Activated CD8-positive, alpha-beta T cell treated with anti-CD3 and anti-CD28 coated beads for 36 hours (primary cell): ENCODE data around the gene ARID3B. TPM values are rescaled to one million over a fixed set of nuclear protein-coding genes. Genes with fewer than 3 reads are reported as not detected.

Source experiments
- ATAC-seq: fragments of 200-7000 bp; cut with Tn5 transposase; one replicate; pipeline ENCODE4 v1.10.0; 2021; ENCODE audit warnings: mild to moderate bottlenecking, moderate library complexity
- CTCF ChIA-PET: fragments of 350-600 bp; sonication (Branson Sonifier 250); formaldehyde crosslinking; loops from one replicate; lab custom pipeline; 2021; ENCODE audit warnings: antibody characterized with exemption; lab: Charles Lee
- POLR2A ChIA-PET: fragments of 350-600 bp; sonication (Branson Sonifier 250); formaldehyde crosslinking; loops from one replicate; lab custom pipeline; 2021; ENCODE audit warnings: antibody characterized with exemption; lab: Charles Lee
- DNase-seq: peaks from one replicate; pipeline ENCODE4 v3.0.0-alpha.2; 2020
- H3K27ac Mint-ChIP-seq: one replicate; pipeline ENCODE4 v1.8.0; 2021; ENCODE audit warnings: mild to moderate bottlenecking, mixed read lengths
- H3K27me3 Mint-ChIP-seq: one replicate; pipeline ENCODE4 v1.8.0; 2021; ENCODE audit warnings: mixed read lengths
- H3K36me3 Mint-ChIP-seq: one replicate; pipeline ENCODE4 v1.8.0; 2021; ENCODE audit warnings: low read depth, mixed read lengths
- H3K4me1 Mint-ChIP-seq: one replicate; pipeline ENCODE4 v1.8.0; 2021; ENCODE audit warnings: low read depth, mixed read lengths
- H3K4me3 Mint-ChIP-seq: one replicate; pipeline ENCODE4 v1.8.0; 2021; ENCODE audit warnings: mild to moderate bottlenecking, moderate library complexity, mixed read lengths
- H3K9me3 Mint-ChIP-seq: one replicate; pipeline ENCODE4 v1.8.0; 2021; ENCODE audit warnings: mixed read lengths
- intact Hi-C: fragments of 100-400 bp; cut with micrococcal nuclease; formaldehyde crosslinking; loops from one replicate; pipeline ENCODE4 v1.10.0; 2022
- total RNA-seq, 2 experiments: library from RNA; stranded (reverse); gene quantifications; one replicate each; pipeline ENCODE4 v1.2.3, GENCODE V29; 2021
- TF ChIP-seq, protein P1 (sequence below): fragments of 200-600 bp; IDR thresholded peaks from one replicate; pipeline ENCODE4 v1.8.0; 2022; ENCODE audit warnings: antibody characterized with exemption, mild to moderate bottlenecking

Gene ARID3B
- total RNA-seq, 2 experiments from 2014 or later: 35.2 to 36.2 TPM

DNA sequence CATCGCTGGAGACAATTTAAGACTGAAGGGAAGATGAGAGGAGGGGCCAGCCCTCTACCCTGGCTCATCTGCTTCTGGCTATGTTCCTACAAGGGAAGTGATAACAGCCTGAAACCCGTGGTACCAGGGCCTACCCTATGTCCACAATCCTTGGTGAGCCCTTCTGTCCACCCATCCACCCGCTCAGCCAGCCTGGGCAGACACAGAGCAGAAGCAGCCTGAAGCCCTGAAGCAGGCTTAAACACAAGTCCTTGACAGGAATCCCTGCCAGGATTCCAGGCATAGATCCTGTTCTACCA, 90.0 kb downstream of the ARID3B start:
- H3K36me3 Mint-ChIP-seq: peaks cover 42% of the 10 kb centered on the region
- no peak overlapping the region for H3K4me3 Mint-ChIP-seq
- ChIA-PET CTCF (interaction anchor here (0.8 to 14.7 kb wide), 30 partner anchors 10 to 270 kb away, joined by 3 to 576 read pairs (median 4); partner anchors contain the start of genes ARID3B, CLK3, CYP1A1 and EDC3), POLR2A (interaction anchor here (0.7 to 2.0 kb wide), 7 partner anchors 8 to 255 kb away, joined by 3 to 5 read pairs (median 3); partner anchors contain the start of gene CLK3)
- DNase-seq: no peak
- no peaks in the 10 kb centered on the region for H3K9me3 Mint-ChIP-seq
- H3K27me3 Mint-ChIP-seq: no peaks in the 10 kb centered on the region
- intact Hi-C loops: loop anchor here (5.0 kb wide), 1 partner anchor 259 kb away; no protein-coding TSS in a partner anchor
- ATAC-seq: no peak
- H3K27ac Mint-ChIP-seq: peak overlapping the region; percentile 60
- peaks cover 19% of the 10 kb centered on the region for H3K4me1 Mint-ChIP-seq
- TF ChIP-seq, protein P1, sequence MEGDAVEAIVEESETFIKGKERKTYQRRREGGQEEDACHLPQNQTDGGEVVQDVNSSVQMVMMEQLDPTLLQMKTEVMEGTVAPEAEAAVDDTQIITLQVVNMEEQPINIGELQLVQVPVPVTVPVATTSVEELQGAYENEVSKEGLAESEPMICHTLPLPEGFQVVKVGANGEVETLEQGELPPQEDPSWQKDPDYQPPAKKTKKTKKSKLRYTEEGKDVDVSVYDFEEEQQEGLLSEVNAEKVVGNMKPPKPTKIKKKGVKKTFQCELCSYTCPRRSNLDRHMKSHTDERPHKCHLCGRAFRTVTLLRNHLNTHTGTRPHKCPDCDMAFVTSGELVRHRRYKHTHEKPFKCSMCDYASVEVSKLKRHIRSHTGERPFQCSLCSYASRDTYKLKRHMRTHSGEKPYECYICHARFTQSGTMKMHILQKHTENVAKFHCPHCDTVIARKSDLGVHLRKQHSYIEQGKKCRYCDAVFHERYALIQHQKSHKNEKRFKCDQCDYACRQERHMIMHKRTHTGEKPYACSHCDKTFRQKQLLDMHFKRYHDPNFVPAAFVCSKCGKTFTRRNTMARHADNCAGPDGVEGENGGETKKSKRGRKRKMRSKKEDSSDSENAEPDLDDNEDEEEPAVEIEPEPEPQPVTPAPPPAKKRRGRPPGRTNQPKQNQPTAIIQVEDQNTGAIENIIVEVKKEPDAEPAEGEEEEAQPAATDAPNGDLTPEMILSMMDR: no peak

DNA sequence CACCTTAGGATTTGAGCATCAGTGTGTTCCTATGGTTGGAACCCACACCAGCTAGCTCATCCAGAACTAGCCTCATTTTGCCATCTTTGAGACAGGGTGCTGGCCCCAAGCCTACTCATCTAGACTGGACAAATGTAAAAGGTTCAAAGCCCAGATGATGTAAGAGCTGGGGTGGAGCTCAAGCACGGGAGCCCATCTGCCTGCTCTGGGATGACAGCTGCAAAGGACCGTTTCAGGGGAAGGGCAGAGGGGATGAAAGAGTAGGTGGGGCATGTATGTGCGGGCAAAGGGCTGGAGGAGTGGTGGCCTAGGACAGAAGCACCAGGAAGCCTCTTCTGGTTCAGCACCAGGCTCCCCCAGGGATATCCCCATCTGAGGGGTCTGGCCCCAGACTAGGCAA, 90.4 kb downstream of the ARID3B start:
- DNase-seq (no peak), ATAC-seq (no peak)
- Mint-ChIP-seq H3K36me3 (peaks cover 38% of the 10 kb centered on the region), H3K27me3 (no peaks in the 10 kb centered on the region), H3K9me3 (no peaks in the 10 kb centered on the region), H3K4me3 (no peak overlapping the region), H3K27ac (peak overlapping the region; percentile 10), H3K4me1 (peaks cover 16% of the 10 kb centered on the region)
- intact Hi-C loops: loop anchor here (5.0 kb wide), 1 partner anchor 259 kb away; no protein-coding TSS in a partner anchor
- TF ChIP-seq, protein P1: no peak
- CTCF ChIA-PET: interaction anchor here (0.8 to 14.7 kb wide), 43 partner anchors 10 to 325 kb away, joined by 3 to 576 read pairs (median 4); partner anchors contain the start of genes ARID3B, CLK3, CYP1A1 and EDC3
- POLR2A ChIA-PET: interaction anchor here (0.7 to 2.2 kb wide), 12 partner anchors 9 to 255 kb away, joined by 3 to 7 read pairs (median 3); partner anchors contain the start of gene CLK3

DNA sequence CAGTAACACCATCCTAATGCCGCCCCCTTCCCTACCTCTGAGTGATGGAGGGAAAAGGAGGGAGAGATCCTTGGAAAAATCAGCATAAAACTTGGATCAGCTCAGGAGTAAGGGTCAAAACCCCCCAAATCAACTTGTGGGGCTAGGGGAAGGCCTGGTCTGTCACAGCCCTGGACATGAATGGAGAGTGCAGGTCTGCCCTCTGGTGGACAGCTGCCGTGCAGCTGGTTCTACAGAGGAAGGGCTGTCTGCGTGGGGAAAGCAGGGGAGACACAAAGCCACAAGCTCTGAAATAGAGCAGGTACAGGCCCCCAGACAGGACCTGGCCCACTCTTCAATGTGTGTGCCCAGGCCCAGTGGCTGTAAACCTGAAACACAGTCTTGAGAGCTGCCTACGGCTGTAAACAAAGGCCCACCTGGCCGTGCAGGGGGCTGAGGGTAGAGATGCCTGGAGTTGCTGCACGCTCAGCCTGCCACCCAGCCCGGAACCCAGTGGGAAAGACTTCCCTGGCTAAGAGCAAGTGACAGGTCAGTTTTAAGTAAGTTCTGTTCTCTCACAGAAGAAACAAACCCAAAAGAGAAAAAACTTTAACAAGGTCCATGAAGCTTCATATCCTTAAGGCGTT, 91.0 kb downstream of the ARID3B start:
- ChIA-PET POLR2A (interaction anchor here (0.7 to 2.2 kb wide), 14 partner anchors 9 to 198 kb away, joined by 3 to 7 read pairs (median 3); partner anchors contain the start of gene CLK3), CTCF (interaction anchor here (0.6 to 14.7 kb wide), 51 partner anchors 9 to 324 kb away, joined by 3 to 576 read pairs (median 4); partner anchors contain the start of genes ARID3B, CLK3, CYP1A1 and EDC3)
- H3K27me3 Mint-ChIP-seq: no peaks in the 10 kb centered on the region
- DNase-seq: peak; percentile 83
- peak overlapping the region; percentile 10 for H3K27ac Mint-ChIP-seq
- TF ChIP-seq, protein P1: peak; percentile 96
- intact Hi-C loops: loop anchor here (5.0 kb wide), 1 partner anchor 260 kb away; no protein-coding TSS in a partner anchor
- ATAC-seq: peak; percentile 68
- peaks cover 10% of the 10 kb centered on the region for H3K4me1 Mint-ChIP-seq
- H3K9me3 Mint-ChIP-seq: no peaks in the 10 kb centered on the region
- no peak overlapping the region for H3K4me3 Mint-ChIP-seq
- H3K36me3 Mint-ChIP-seq: peaks cover 38% of the 10 kb centered on the region

DNA sequence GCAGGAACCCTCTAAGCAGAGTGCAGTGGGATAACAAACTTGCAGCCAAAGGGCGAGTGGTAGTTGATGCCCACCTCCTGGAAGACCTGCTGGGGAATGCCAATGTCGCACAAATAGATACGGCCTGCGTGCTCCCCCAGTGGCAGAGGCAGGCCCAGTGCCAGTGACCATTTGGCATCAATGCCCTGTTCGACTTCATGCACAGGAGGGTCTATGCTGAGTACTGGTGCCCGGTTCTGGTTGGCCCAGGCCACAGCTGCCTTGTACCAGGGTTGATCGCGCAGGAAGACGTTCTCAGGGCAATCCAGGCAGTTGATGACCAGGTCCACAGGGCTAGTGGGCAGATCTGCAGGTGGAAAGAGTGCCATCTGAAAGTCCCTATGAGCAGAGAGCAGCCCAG, 91.6 kb downstream of the ARID3B start:
- CTCF ChIA-PET: interaction anchor here (0.6 to 14.7 kb wide), 41 partner anchors 9 to 324 kb away, joined by 3 to 576 read pairs (median 4); partner anchors contain the start of genes CLK3, CYP1A1 and RPP25
- DNase-seq (no peak), ATAC-seq (no peak)
- Mint-ChIP-seq H3K4me1 (peaks cover 5% of the 10 kb centered on the region), H3K27me3 (no peaks in the 10 kb centered on the region), H3K9me3 (no peaks in the 10 kb centered on the region), H3K36me3 (peaks cover 36% of the 10 kb centered on the region), H3K27ac (no peak overlapping the region), H3K4me3 (no peak overlapping the region)
- TF ChIP-seq, protein P1: no peak
- intact Hi-C loops: loop anchor here (5.0 kb wide), 1 partner anchor 260 kb away; no protein-coding TSS in a partner anchor
- POLR2A ChIA-PET: interaction anchor here (0.9 to 2.2 kb wide), 7 partner anchors 9 to 198 kb away, joined by 3 to 7 read pairs (median 4); no protein-coding TSS in a partner anchor
